ENCODE data around the gene CTU2. TPM values are rescaled to one million over a fixed set of nuclear protein-coding genes. Genes with fewer than 3 reads are reported as not detected.
A peak's percentile ranks its signal among the peaks of the same experiment; 100 is the strongest.

CTU2 gene
- total RNA-seq, 1 donor from 2014 or later = 20.8 TPM

GRCh38 chr16:88677721-88678120 is 28.6 kb upstream of the CTU2 start:
- no peak for TF ChIP-seq CTCF (IDR thresholded peaks at IDR 0.05; ENCODE audit: unreplicated experiment)
- no peak overlapping the region for H3K27ac Mint-ChIP-seq (ENCODE audit: unreplicated experiment)
- peaks cover 4% of the 10 kb centered on the region for H3K27me3 Mint-ChIP-seq (ENCODE audit: unreplicated experiment)
- peaks cover 4% of the 10 kb centered on the region for H3K36me3 Mint-ChIP-seq (ENCODE audit: low read depth, unreplicated experiment)
- H3K4me3 Mint-ChIP-seq (ENCODE audit: unreplicated experiment) = no peak overlapping the region
- no peak for DNase-seq (ENCODE audit: low spot score)
- H3K9me3 Mint-ChIP-seq (ENCODE audit: unreplicated experiment) = no peaks in the 10 kb centered on the region
- H3K4me1 Mint-ChIP-seq (ENCODE audit: unreplicated experiment) = no peaks in the 10 kb centered on the region

DNA sequence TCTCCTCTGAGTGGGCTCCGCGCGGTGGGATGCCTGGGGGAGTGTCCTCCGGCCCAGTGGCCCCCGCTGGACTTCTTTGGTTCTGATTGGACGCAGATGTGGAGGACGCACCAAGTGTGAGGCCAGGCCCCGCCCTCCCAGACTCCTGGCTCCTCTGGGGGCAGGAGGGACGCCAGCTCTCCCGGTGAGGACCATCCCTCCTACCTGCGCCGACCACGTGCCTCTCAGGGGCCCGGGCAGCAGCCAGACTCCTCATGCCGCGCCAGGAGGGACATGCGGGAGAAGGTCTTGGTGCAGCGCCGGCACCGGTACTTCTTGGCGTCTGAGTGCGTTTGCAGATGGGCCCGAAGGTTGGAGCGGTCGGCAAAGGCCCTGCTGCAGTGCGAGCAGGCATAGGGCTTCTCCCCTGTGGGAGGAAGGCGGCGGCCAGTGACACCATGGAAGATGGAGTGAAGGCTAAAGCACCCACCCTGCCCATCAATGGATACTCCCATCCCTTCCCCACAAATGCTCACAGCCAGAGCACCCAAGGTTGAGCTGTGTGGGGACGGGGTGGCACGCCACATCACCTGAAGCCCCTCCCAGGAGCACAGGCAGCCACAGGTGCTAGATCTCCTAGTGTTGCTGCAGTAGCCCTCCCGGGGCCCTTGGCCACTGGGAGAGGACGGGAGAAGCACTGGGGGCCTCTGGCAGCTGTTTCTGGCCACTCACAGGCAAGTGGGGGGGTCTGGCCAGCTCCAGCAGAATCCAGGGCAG is 27.9 kb upstream of the CTU2 start:
- Mint-ChIP-seq H3K27ac (ENCODE audit: unreplicated experiment) (no peak overlapping the region), H3K36me3 (ENCODE audit: low read depth, unreplicated experiment) (peaks cover 4% of the 10 kb centered on the region), H3K27me3 (ENCODE audit: unreplicated experiment) (peaks cover 4% of the 10 kb centered on the region), H3K4me1 (ENCODE audit: unreplicated experiment) (no peaks in the 10 kb centered on the region), H3K9me3 (ENCODE audit: unreplicated experiment) (no peaks in the 10 kb centered on the region), H3K4me3 (ENCODE audit: unreplicated experiment) (no peak overlapping the region)
- TF ChIP-seq CTCF (IDR thresholded peaks at IDR 0.05; ENCODE audit: unreplicated experiment) = no peak
- DNase-seq (ENCODE audit: low spot score) = no peak

- H3K4me1 Mint-ChIP-seq (ENCODE audit: unreplicated experiment) = no peaks in the 10 kb centered on the region
- no peak for TF ChIP-seq CTCF (IDR thresholded peaks at IDR 0.05; ENCODE audit: unreplicated experiment)
- H3K27me3 Mint-ChIP-seq (ENCODE audit: unreplicated experiment) = no peaks in the 10 kb centered on the region
- H3K4me3 Mint-ChIP-seq (ENCODE audit: unreplicated experiment) = no peak overlapping the region
- no peaks in the 10 kb centered on the region for H3K36me3 Mint-ChIP-seq (ENCODE audit: low read depth, unreplicated experiment)
- no peak overlapping the region for H3K27ac Mint-ChIP-seq (ENCODE audit: unreplicated experiment)
- H3K9me3 Mint-ChIP-seq (ENCODE audit: unreplicated experiment) = no peaks in the 10 kb centered on the region
- no peak for DNase-seq (ENCODE audit: low spot score)
Observed at GRCh38 chr16:88680554-88681083, 25.7 kb upstream of the CTU2 start.

DNA sequence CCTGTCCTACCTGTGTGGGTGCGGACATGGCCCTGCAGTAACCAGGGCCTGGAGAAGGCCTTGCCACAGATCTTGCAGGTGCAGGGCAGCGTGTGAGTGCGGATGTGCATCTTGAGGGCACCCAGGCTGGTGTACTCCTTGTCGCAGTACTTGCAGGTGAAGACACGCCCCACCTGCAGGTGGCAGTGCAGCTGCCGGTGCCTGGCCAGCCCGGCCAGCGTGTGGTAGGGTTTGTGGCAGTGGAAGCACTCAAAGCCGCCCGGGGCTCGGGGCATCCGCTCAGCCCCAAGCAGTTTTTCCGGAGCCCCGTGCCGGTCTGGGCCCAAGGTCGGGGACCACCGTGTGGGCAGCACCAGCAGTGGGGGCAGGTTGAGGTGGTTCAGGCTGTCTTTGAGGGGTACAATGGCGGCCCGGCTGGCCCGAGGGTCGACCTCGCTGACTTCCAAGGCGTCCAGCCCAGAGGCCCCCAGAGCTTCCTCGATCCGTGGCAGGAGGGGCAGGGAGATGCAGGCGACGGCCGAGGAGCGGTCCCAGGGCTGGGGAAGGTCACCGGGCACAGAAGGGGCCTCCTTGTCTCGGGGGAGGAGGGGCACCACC is 25.1 kb upstream of the CTU2 start:
- Mint-ChIP-seq H3K4me3 (ENCODE audit: unreplicated experiment) (no peak overlapping the region), H3K27me3 (ENCODE audit: unreplicated experiment) (no peaks in the 10 kb centered on the region), H3K36me3 (ENCODE audit: low read depth, unreplicated experiment) (no peaks in the 10 kb centered on the region), H3K27ac (ENCODE audit: unreplicated experiment) (no peak overlapping the region), H3K4me1 (ENCODE audit: unreplicated experiment) (no peaks in the 10 kb centered on the region), H3K9me3 (ENCODE audit: unreplicated experiment) (no peaks in the 10 kb centered on the region)
- DNase-seq (ENCODE audit: low spot score) = peak; percentile 47
- peak; percentile 27 for TF ChIP-seq CTCF (IDR thresholded peaks at IDR 0.05; ENCODE audit: unreplicated experiment)

All from endothelial cell (in vitro differentiated cells).